NOMO-1 treated with dmso at 0.1 percent for 144 hours (cell line): Measurements from ENCODE around the gene BIRC5.

ENCODE experiments used
- DNase-seq: peaks from one replicate; lab custom pipeline; 2025; ENCODE audit not compliant: unreplicated experiment; lab: John Stamatoyannopoulos, UW

BIRC5 gene

DNA sequence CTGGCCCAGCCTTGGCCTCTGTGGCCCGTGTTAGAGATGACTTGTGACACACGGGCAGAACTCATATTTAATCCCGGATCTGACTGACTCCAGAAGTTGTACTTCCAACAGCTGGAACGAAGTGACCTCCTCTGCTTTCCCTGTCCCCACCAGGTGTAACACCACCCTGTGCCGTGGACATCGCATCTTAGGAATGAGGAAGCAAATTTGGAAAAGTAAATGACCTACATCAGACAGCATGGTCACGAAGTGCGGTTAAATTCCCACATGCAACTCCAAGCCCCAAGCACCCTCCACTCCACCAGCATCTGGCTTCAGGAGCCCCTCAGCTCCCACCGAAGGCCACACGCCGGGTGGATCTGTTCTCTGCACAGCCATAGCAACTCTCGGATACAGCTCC, 30.1 kb upstream of the BIRC5 start:
- no peak for DNase-seq

DNA sequence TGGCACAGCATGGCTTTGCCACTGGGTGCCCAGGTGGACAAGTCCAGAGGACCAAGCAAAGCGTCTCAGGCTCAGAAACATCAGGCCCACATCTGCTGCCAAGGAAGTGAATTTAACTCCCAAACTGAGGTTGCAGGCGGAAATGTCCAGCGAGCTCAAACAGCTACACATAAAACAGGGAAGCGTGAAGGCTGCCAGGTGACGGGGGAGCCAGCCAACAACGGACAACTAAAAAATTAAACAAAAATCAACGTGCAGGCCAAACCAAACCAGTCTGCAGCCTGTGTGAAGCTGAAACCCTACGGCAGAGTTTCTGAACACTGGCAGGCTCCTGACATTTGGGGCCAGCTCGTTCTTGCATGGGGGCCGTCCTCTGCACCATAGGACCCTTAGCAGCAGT, 29.7 kb upstream of the BIRC5 start:
- no peak for DNase-seq

DNA sequence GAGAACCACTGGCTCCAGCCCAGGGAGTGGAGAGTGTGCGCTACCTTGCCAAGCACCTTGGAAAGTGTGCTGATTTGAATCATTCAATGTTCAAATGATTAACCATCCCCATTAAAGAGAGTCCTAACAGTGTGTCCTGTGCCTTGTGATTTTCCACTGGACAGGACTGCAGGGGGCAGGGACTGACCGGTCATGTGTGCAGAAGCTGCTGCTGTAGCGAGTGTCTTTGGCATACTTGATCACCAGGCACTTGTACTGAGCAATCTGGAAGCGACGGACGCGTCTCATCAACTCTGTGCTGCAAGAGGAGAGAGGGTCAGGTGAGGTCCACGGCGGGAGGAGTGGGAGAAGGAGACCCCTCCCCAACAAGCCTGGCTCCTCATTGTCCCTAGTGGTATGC, 29.2 kb upstream of the BIRC5 start:
- no peak for DNase-seq

DNA sequence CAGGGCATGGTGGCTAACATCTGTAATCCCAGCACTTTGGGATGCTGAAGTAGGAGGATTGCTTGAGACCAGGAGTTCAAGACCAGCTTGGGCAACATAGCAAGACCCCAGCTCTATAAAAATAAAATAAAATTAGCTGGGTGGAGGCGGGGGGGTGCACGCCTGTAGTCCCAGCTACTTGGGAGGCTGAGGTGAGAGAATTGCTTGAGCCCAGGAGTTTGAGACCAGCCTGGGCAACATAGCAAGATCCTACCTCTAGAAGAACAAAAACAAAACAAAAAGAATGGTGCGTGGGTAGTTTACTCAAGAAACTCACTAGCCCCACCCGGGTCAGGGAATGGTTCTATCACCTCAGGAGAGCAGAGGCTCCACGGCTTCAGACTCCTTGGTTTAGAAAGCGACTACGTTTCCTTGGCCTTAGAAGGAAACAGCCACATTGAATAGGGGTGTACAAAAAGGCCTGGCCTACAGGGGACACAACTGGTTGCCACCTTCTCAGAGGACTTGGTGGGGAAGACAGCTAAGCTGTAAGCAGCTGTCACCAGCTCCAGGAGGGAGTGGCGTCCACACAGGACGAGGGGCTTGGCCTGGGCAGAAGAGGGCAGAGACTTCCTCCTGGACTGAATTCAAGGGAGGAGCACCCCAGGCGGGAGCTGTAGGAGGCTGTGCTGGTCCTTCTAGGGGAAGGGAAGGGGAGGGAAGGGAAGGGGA, 27.9 kb upstream of the BIRC5 start:
- peak; percentile 27 for DNase-seq

DNA sequence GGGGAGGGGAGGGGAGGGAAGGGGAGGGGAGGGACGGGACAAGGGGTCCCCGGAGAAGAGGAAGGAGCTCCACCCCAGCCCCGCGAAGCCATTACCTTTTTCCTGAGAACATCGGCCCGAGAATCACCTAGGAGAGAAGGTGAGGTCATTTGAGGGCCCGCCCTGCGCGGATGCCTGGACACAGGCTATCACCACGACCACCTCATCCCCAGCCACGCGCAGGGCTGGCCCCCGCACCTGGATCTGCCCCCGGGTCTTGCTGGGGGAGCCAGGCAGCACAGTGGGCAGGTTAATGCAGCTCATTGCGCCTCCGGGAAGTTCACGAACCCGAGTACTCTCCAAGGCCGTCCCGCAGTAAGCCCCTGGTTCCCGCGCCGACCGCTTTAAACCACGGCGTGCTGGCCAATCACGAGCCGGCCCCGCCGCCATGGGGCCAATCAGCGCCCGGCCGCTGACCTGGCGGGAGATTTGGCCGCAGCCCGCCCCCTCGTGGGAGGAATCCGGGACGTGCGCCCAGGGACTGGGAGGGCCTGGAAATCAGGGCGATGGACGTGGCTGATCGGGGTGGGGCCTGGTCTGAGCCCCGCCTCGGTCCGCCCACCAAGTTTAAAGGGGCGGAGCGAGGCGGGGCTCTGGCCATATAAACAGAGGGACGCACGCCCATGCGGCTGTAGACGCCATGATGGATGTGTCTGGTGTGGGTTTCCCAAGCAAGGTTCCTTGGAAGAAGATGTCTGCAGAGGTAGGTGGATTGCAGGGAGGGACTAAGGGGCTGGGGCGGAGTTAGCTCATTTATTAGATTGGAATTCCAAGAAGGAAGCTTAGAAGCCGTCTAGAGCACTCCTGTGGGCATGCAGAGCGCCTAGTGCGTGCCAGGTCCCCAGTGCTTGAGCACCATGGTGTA, 27.1 kb upstream of the BIRC5 start, which contains the start of the genes AFMID and TK1:
AFMID (plus strand) TSS at position 671 of the 904 bp plus-strand sequence; CDS start at position 680, 9 bp downstream.
TK1 (minus strand) TSS at position 361 of the 904 bp plus-strand sequence; CDS start at position 303, 58 bp downstream.
- DNase-seq: peak; percentile 97

DNA sequence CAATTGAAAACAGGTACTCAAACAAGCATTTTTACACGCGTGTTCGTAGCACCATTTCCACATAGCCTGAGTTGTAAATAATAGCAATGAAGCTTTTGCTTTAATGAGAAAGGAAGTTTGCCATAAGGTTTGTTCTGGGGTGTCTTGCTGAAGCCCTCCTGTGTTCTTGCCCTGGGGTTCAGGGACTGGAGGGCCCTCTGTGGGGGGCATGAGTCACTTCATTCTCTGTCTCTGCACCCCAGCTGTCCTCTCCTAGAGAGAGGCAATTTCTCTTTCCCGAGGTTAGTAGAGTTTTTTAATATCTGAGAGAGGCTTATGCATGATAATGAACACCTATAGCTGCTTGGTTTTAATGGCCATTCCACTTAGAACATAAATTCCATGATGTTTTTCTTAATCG, 17.3 kb upstream of the BIRC5 start:
- no peak for DNase-seq

DNA sequence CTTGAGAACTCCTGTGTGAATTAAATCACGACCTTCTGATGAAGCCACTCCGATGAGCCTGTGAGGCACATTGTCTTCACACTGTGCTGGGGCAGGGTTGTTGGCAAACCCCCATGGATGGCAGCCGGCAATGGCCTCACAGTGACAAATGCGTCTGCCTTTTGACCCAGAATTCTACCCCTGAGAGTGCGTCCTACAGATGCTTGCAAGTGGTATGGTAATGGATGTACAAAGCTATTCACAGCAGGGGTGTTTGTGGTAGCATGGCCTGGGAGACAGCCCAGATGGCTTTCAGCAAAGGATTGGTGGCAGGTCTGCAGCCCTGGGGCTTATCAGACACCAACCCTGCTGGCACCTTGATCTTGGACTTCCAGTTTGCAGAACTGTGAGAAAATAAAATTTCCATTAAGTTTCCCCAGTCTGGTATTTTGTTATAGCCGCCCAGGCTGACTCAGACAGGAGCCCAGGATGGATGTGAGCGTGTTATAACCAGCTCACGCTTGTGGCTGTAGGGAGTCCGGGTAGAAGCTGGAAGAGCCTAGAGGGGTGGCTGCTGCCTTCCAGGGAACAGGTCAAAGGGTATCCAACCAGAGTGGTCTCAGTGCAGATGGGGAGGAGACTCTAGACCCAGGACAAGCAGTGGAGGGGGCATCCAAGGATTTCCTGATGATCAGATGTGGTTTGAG, 16.8 kb upstream of the BIRC5 start:
- DNase-seq: no peak

DNA sequence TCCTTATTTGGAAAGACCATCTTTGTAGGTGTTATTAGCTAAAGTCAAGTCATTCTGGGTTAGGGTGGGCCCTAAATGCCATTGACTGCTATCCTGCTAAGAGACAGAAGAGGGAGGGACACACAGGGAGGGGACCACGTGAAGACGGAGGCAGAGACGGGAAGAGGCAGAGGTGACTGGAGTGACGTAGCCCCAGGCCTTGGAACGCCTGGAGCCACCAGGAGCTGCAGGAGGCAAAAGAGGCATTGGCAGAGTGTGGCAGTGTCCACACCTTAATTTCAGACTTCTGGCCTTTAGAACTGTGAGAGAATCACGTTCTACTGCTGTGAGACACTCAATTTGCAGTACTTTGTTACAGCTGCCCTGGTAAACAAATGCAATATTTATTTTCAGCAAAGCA, 13.6 kb upstream of the BIRC5 start:
- no peak for DNase-seq

DNA sequence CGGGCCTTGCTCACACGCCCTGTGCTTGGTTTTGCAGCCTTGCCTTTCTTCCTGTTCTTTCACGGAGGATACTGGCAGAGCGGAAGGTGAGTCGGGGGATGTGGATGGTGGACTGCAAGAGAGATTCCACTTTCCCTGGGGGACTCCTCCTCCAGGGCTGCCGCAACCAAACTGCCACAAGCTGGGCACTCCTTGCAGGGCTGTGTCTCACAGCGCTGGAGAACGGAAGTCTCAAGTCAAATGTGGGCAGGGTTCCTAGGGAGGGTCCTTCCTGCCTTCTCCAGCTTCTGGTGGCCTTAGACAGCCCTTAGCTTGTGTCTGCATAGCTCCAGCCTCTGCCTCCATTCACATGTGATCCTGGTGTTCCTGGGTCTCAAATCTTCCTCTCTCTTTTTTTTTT, 11.4 kb upstream of the BIRC5 start:
- DNase-seq: no peak

DNA sequence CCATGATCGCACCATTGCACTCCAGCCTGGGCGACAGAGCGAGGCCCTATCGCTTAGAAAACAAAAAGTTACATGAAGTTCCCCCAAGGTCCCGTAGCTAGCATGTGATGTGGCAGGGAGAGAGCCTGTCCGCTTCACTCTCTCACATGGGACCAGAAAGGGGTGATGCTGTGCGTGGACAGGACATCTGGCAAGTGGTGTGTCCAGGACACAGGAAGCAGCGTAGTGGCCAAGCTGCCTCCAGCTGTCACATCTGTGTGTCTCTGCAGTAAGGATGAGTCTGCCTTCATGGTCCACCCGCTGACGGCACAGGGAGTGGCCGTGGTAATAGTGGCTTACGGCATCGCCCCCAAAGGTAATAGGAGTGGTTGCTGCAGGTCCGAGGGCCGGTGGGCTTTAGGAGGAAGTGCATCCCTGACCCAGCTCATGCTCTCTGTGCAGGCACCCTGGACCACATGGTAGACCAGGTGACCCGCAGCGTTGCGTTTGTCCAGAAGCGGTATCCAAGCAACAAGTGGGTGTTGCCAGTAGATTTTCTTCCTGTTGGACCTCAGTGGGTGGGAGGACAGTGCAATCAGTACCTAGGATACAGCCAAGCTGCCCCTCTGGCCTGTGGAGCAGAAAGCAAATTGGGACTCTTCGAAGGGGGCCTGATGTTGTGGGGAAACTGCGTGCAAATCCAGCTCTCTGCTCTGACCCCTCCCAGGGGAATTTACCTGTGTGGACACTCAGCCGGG, 9.5 kb upstream of the BIRC5 start:
- DNase-seq: no peak

DNA sequence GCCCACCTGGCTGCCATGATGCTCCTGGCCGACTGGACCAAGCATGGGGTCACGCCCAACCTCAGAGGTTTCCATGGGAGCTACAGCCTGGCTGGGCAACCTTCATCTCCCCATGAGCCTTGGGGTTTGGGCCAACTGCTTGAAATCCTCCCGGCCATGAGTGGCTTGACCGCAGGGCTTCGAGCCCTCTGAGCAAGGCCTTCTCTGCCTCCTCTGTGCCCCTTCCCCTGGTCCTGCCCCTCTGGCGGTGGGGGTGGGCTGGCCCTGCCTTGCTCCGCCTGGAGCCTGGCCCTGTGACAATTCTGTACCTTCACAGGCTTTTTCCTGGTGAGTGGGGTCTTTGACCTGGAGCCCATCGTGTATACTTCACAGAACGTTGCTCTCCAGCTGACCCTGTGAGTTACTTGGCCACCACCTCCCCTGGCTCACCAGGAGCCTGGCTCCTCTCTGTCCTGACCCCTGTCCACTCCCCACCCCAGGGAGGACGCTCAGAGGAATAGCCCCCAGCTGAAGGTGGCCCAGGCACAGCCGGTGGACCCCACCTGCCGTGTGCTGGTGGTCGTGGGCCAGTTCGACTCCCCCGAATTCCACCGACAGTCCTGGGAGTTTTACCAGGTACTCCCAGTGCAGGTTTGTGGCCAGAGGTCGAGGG, 8.8 kb upstream of the BIRC5 start:
- no peak for DNase-seq

DNA sequence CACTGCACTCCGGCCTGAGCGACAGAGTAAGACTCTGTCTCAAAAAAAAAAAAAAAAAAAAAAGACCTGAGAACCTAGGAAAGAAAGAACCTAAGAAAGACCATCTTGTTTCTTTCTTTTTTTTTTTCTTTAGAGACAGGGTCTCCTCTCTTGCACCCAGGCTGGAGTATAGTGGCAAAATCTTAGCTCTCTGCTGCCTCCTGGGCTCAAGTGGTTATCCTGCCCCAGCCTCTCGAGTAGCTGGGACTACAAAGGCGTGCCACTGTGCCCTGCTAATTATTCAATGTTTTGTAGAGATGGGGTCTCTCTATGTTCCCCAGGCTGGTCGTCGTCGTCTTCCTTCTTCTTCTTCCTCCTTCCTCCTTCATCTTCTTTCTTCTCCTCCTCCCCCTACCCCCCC, 7.8 kb upstream of the BIRC5 start:
- no peak for DNase-seq

DNA sequence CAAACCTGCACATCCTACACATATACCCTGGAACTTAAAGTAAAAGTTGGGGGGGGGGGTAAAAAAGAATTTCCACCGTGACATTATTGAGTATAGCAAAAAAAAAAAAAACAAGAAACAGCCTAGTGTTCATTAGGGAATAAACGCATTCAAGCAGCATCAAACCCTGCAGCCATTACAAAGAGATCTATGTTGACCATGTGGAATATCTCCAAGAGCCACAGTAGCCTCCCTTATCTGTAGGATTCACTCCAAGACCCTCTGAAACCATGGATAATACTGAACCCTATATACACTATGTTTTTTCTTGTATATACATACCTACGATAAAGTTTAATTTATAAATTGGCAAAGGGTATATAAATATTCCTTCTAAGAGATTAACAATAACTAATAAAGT, 5.6 kb upstream of the BIRC5 start:
- DNase-seq: no peak

DNA sequence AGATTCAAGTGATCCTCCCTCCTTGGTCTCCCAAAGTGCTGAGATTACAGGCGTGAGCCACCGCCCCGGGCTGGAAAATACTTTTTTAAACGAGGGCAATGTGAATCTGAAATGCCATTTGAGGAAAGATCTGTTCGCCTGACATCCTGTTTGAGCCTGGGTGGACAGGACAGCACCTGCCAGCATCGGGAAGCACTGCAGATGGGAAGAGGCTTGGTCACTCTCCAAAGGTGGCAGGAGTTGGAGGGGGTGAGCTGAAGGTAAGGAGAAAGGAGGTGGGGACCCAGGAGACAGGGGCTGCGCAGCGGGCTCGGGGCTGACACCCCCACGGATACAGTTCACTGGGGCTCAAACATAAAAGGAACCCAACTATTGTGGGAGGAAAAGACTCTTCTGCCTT, 3.9 kb upstream of the BIRC5 start:
- DNase-seq: no peak

DNA sequence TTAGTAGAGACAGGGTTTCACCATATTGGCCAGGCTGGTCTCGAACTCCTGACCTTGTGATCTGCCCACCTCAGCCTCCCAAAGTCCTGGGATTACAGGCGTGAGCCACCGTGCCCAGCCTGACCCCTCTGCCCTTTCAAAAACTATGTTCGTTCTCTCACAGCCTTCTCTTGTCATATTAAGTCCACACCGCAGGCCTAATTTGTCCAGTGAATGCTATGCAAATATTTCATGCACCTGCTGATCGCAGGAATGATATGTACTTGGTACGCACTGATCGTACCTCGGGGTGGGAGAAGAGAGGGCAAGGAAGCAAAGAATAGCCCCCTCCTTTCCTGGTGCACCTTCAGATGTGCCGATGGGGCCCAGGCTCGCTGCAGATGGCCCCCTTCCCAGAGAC, 3.0 kb upstream of the BIRC5 start:
- no peak for DNase-seq

DNA sequence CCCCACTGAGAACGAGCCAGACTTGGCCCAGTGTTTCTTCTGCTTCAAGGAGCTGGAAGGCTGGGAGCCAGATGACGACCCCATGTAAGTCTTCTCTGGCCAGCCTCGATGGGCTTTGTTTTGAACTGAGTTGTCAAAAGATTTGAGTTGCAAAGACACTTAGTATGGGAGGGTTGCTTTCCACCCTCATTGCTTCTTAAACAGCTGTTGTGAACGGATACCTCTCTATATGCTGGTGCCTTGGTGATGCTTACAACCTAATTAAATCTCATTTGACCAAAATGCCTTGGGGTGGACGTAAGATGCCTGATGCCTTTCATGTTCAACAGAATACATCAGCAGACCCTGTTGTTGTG, 631 bp downstream of the BIRC5 start:
- DNase-seq: no peak

DNA sequence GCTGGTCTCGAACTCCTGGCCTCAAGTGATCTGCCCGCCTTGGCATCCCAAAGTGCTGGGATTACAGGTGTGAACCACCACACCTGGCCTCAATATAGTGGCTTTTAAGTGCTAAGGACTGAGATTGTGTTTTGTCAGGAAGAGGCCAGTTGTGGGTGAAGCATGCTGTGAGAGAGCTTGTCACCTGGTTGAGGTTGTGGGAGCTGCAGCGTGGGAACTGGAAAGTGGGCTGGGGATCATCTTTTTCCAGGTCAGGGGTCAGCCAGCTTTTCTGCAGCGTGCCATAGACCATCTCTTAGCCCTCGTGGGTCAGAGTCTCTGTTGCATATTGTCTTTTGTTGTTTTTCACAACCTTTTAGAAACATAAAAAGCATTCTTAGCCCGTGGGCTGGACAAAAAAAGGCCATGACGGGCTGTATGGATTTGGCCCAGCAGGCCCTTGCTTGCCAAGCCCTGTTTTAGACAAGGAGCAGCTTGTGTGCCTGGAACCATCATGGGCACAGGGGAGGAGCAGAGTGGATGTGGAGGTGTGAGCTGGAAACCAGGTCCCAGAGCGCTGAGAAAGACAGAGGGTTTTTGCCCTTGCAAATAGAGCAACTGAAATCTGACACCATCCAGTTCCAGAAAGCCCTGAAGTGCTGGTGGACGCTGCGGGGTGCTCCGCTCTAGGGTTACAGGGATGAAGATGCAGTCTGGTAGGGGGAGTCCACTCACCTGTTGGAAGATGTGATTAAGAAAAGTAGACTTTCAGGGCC, 5.5 kb downstream of the BIRC5 start:
- no peak for DNase-seq

DNA sequence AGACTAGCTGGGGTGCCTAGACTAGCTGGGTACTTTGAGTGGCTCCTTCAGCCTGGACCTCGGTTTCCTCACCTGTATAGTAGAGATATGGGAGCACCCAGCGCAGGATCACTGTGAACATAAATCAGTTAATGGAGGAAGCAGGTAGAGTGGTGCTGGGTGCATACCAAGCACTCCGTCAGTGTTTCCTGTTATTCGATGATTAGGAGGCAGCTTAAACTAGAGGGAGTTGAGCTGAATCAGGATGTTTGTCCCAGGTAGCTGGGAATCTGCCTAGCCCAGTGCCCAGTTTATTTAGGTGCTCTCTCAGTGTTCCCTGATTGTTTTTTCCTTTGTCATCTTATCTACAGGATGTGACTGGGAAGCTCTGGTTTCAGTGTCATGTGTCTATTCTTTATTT, 9.0 kb downstream of the BIRC5 start:
- no peak for DNase-seq

DNA sequence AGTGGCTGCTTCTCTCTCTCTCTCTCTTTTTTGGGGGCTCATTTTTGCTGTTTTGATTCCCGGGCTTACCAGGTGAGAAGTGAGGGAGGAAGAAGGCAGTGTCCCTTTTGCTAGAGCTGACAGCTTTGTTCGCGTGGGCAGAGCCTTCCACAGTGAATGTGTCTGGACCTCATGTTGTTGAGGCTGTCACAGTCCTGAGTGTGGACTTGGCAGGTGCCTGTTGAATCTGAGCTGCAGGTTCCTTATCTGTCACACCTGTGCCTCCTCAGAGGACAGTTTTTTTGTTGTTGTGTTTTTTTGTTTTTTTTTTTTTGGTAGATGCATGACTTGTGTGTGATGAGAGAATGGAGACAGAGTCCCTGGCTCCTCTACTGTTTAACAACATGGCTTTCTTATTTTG, 9.7 kb downstream of the BIRC5 start:
- no peak for DNase-seq
